ENCODE data around the gene HK3. TPM values are rescaled to one million over a fixed set of nuclear protein-coding genes. Genes with fewer than 3 reads are reported as not detected.

Gene HK3
- total and polyA plus RNA-seq, 4 experiments from 2014 or later: 1.5 to 3.1 TPM; not detected in 2

- no peaks in the 10 kb centered on the region for H3K4me1 Mint-ChIP-seq
- no peaks in the 10 kb centered on the region for H3K36me3 Mint-ChIP-seq
- no peak overlapping the region for H3K27ac Mint-ChIP-seq
- peaks cover 0 to 5% (median 0%) of the 10 kb centered on the region in 8 donors for H3K9me3 Mint-ChIP-seq
- POLR2A ChIA-PET (ENCODE audit: partially characterized antibody): no interaction called here
- Histone ChIP-seq H3K9me3 (ENCODE audit: control insufficient read depth in 1 of 2, low read length in 2 of 2) (no peaks in the 10 kb centered on the region), H3K4me3 (ENCODE audit: low read length in 2 of 2) (no peak overlapping the region), H3K4me1 (ENCODE audit: insufficient read depth, low read length) (no peaks in the 10 kb centered on the region), H3K27ac (ENCODE audit: low read depth, low read length) (no peak overlapping the region), H3K27me3 (ENCODE audit: insufficient read depth, low read length) (no peaks in the 10 kb centered on the region), H3K36me3 (ENCODE audit: insufficient read depth, low read length) (no peaks in the 10 kb centered on the region)
- DNase-seq: no peak
- H3K4me3 Mint-ChIP-seq: no peak overlapping the region
- CTCF ChIA-PET (ENCODE audit: partially characterized antibody): no interaction called here
- intact Hi-C loops (cut with micrococcal nuclease): no loop called here
- peaks cover 17 to 18% of the 10 kb centered on the region in 2 donors for H3K27me3 Mint-ChIP-seq
These were observed 38.8 kb downstream of the HK3 start for GRCh38 chr5:176860381-176860780.

GRCh38 chr5:176859916-176860315 lies 39.2 kb downstream of the HK3 start:
- peaks cover 15 to 17% of the 10 kb centered on the region in 2 donors for H3K27me3 Mint-ChIP-seq

GRCh38 chr5:176857894-176858273 lies 41.3 kb downstream of the HK3 start:
- ChIA-PET CTCF (ENCODE audit: partially characterized antibody) (no interaction called here), POLR2A (ENCODE audit: partially characterized antibody) (no interaction called here)

More at GRCh38 chr5:176859916-176860315, 39.2 kb downstream of the HK3 start:
- Histone ChIP-seq H3K27me3 (ENCODE audit: insufficient read depth, low read length) (no peaks in the 10 kb centered on the region), H3K9me3 (ENCODE audit: control insufficient read depth in 1 of 2, low read length in 2 of 2) (no peaks in the 10 kb centered on the region), H3K4me3 (ENCODE audit: low read length in 2 of 2) (no peak overlapping the region), H3K4me1 (ENCODE audit: insufficient read depth, low read length) (no peaks in the 10 kb centered on the region), H3K27ac (ENCODE audit: low read depth, low read length) (no peak overlapping the region), H3K36me3 (ENCODE audit: insufficient read depth, low read length) (no peaks in the 10 kb centered on the region)
- H3K27ac Mint-ChIP-seq: no peak overlapping the region
- CTCF ChIA-PET (ENCODE audit: partially characterized antibody): no interaction called here
- POLR2A ChIA-PET (ENCODE audit: partially characterized antibody): no interaction called here
- H3K9me3 Mint-ChIP-seq: peaks cover 0 to 5% (median 0%) of the 10 kb centered on the region in 8 donors
- no peaks in the 10 kb centered on the region for H3K4me1 Mint-ChIP-seq
- H3K36me3 Mint-ChIP-seq: no peaks in the 10 kb centered on the region
- H3K4me3 Mint-ChIP-seq: no peak overlapping the region
- intact Hi-C loops (cut with micrococcal nuclease): no loop called here
- no peak for DNase-seq

GRCh38 chr5:176857216-176857893 lies 41.8 kb downstream of the HK3 start:
- H3K27me3 ChIP-seq (ENCODE audit: insufficient read depth, low read length): no peaks in the 10 kb centered on the region
- ChIA-PET POLR2A (ENCODE audit: partially characterized antibody) (no interaction called here), CTCF (ENCODE audit: partially characterized antibody) (no interaction called here)
- H3K4me3 ChIP-seq (ENCODE audit: low read length in 2 of 2): no peak overlapping the region
- Mint-ChIP-seq H3K9me3 (peaks cover 0 to 5% (median 0%) of the 10 kb centered on the region in 8 donors), H3K4me3 (no peak overlapping the region), H3K4me1 (no peaks in the 10 kb centered on the region), H3K27me3 (peaks cover 18 to 21% of the 10 kb centered on the region in 2 donors), H3K36me3 (no peaks in the 10 kb centered on the region), H3K27ac (no peak overlapping the region)
- no peaks in the 10 kb centered on the region for H3K36me3 ChIP-seq (ENCODE audit: insufficient read depth, low read length)
- H3K27ac ChIP-seq (ENCODE audit: low read depth, low read length): no peak overlapping the region
- no peaks in the 10 kb centered on the region for H3K4me1 ChIP-seq (ENCODE audit: insufficient read depth, low read length)
- H3K9me3 ChIP-seq (ENCODE audit: control insufficient read depth in 1 of 2, low read length in 2 of 2): no peaks in the 10 kb centered on the region
- DNase-seq: no peak
- intact Hi-C loops (cut with micrococcal nuclease): no loop called here

More at GRCh38 chr5:176857894-176858273, 41.3 kb downstream of the HK3 start:
- Histone ChIP-seq H3K27ac (ENCODE audit: low read depth, low read length) (no peak overlapping the region), H3K36me3 (ENCODE audit: insufficient read depth, low read length) (no peaks in the 10 kb centered on the region), H3K4me1 (ENCODE audit: insufficient read depth, low read length) (no peaks in the 10 kb centered on the region), H3K4me3 (ENCODE audit: low read length in 2 of 2) (no peak overlapping the region), H3K27me3 (ENCODE audit: insufficient read depth, low read length) (no peaks in the 10 kb centered on the region), H3K9me3 (ENCODE audit: control insufficient read depth in 1 of 2, low read length in 2 of 2) (no peaks in the 10 kb centered on the region)
- Mint-ChIP-seq H3K9me3 (peaks cover 0 to 5% (median 0%) of the 10 kb centered on the region in 8 donors), H3K27me3 (peaks cover 15 to 19% of the 10 kb centered on the region in 2 donors), H3K36me3 (no peaks in the 10 kb centered on the region), H3K4me1 (no peaks in the 10 kb centered on the region), H3K27ac (no peak overlapping the region), H3K4me3 (no peak overlapping the region)
- intact Hi-C loops (cut with micrococcal nuclease): no loop called here
- DNase-seq: no peak

GRCh38 chr5:176856746-176857145 lies 42.4 kb downstream of the HK3 start:
- no peak overlapping the region for H3K4me3 ChIP-seq (ENCODE audit: low read length in 2 of 2)
- ChIA-PET CTCF (ENCODE audit: partially characterized antibody) (no interaction called here), POLR2A (ENCODE audit: partially characterized antibody) (no interaction called here)
- no peaks in the 10 kb centered on the region for H3K4me1 ChIP-seq (ENCODE audit: insufficient read depth, low read length)
- H3K36me3 Mint-ChIP-seq: no peaks in the 10 kb centered on the region
- H3K36me3 ChIP-seq (ENCODE audit: insufficient read depth, low read length): no peaks in the 10 kb centered on the region
- intact Hi-C loops (cut with micrococcal nuclease): no loop called here
- no peak overlapping the region for H3K4me3 Mint-ChIP-seq
- H3K4me1 Mint-ChIP-seq: no peaks in the 10 kb centered on the region
- H3K27me3 ChIP-seq (ENCODE audit: insufficient read depth, low read length): no peaks in the 10 kb centered on the region
- DNase-seq: no peak
- no peak overlapping the region for H3K27ac Mint-ChIP-seq
- peaks cover 18 to 22% of the 10 kb centered on the region in 2 donors for H3K27me3 Mint-ChIP-seq
- H3K9me3 ChIP-seq (ENCODE audit: control insufficient read depth in 1 of 2, low read length in 2 of 2): no peaks in the 10 kb centered on the region
- H3K27ac ChIP-seq (ENCODE audit: low read depth, low read length): no peak overlapping the region
- peaks cover 0 to 5% (median 0%) of the 10 kb centered on the region in 8 donors for H3K9me3 Mint-ChIP-seq

GRCh38 chr5:176855598-176855997 lies 43.5 kb downstream of the HK3 start:
- no peak overlapping the region for H3K27ac Mint-ChIP-seq

GRCh38 chr5:176854164-176854563 lies 45.0 kb downstream of the HK3 start:
- H3K36me3 Mint-ChIP-seq: no peaks in the 10 kb centered on the region
- Histone ChIP-seq H3K27me3 (ENCODE audit: insufficient read depth, low read length) (no peaks in the 10 kb centered on the region), H3K36me3 (ENCODE audit: insufficient read depth, low read length) (no peaks in the 10 kb centered on the region), H3K4me1 (ENCODE audit: insufficient read depth, low read length) (no peaks in the 10 kb centered on the region), H3K4me3 (ENCODE audit: low read length in 2 of 2) (no peak overlapping the region), H3K27ac (ENCODE audit: low read depth, low read length) (no peak overlapping the region), H3K9me3 (ENCODE audit: control insufficient read depth in 1 of 2, low read length in 2 of 2) (no peaks in the 10 kb centered on the region)
- ChIA-PET POLR2A (ENCODE audit: partially characterized antibody) (no interaction called here), CTCF (ENCODE audit: partially characterized antibody) (no interaction called here)
- intact Hi-C loops (cut with micrococcal nuclease): no loop called here
- H3K4me1 Mint-ChIP-seq: no peaks in the 10 kb centered on the region
- no peak overlapping the region for H3K4me3 Mint-ChIP-seq
- no peak overlapping the region for H3K27ac Mint-ChIP-seq
- peaks cover 0 to 5% (median 0%) of the 10 kb centered on the region in 8 donors for H3K9me3 Mint-ChIP-seq
- no peak for DNase-seq
- H3K27me3 Mint-ChIP-seq: peaks cover 19 to 32% of the 10 kb centered on the region in 2 donors

More at GRCh38 chr5:176855598-176855997, 43.5 kb downstream of the HK3 start:
- POLR2A ChIA-PET (ENCODE audit: partially characterized antibody): no interaction called here
- no peaks in the 10 kb centered on the region for H3K36me3 Mint-ChIP-seq
- no peaks in the 10 kb centered on the region for H3K4me1 Mint-ChIP-seq
- Histone ChIP-seq H3K27ac (ENCODE audit: low read depth, low read length) (no peak overlapping the region), H3K9me3 (ENCODE audit: control insufficient read depth in 1 of 2, low read length in 2 of 2) (no peaks in the 10 kb centered on the region), H3K4me3 (ENCODE audit: low read length in 2 of 2) (no peak overlapping the region), H3K36me3 (ENCODE audit: insufficient read depth, low read length) (no peaks in the 10 kb centered on the region), H3K4me1 (ENCODE audit: insufficient read depth, low read length) (no peaks in the 10 kb centered on the region), H3K27me3 (ENCODE audit: insufficient read depth, low read length) (no peaks in the 10 kb centered on the region)
- H3K4me3 Mint-ChIP-seq: no peak overlapping the region
- CTCF ChIA-PET (ENCODE audit: partially characterized antibody): no interaction called here
- intact Hi-C loops (cut with micrococcal nuclease): no loop called here
- no peak for DNase-seq
- peaks cover 17 to 26% of the 10 kb centered on the region in 2 donors for H3K27me3 Mint-ChIP-seq
- peaks cover 0 to 5% (median 0%) of the 10 kb centered on the region in 8 donors for H3K9me3 Mint-ChIP-seq

Data from CD4-positive, alpha-beta memory T cell (primary cell).